SW480 (cell line): ENCODE results near the gene EPS8L1.

Experiments
- DNase-seq: peaks from one replicate; pipeline ENCODE4 v3.0.0-alpha.2; 2016; ENCODE audit warnings: low spot score

EPS8L1 gene

GRCh38 chr19:55080121-55080967 lies 4.7 kb downstream of the EPS8L1 start:
- DNase-seq, result peak; percentile 88

GRCh38 chr19:55080968-55081769 lies 5.5 kb downstream of the EPS8L1 start:
- DNase-seq, result peak; percentile 88

- no peak for DNase-seq
Observed at GRCh38 chr19:55081770-55082019, 6.0 kb downstream of the EPS8L1 start.

- DNase-seq, result no peak
Observed at GRCh38 chr19:55082020-55082851, 6.6 kb downstream of the EPS8L1 start.

GRCh38 chr19:55083004-55083850 lies 7.6 kb downstream of the EPS8L1 start:
- no peak for DNase-seq

GRCh38 chr19:55084416-55084815 lies 8.7 kb downstream of the EPS8L1 start:
- no peak for DNase-seq

GRCh38 chr19:55085923-55086715 lies 10.4 kb downstream of the EPS8L1 start:
- no peak for DNase-seq

GRCh38 chr19:55086730-55087541 lies 11.3 kb downstream of the EPS8L1 start:
- peak; percentile 95 for DNase-seq

- no peak for DNase-seq
Observed at GRCh38 chr19:55087542-55087901, 11.9 kb downstream of the EPS8L1 start.

GRCh38 chr19:55088021-55088451 lies 12.4 kb downstream of the EPS8L1 start:
- DNase-seq, result no peak

- peak; percentile 52 for DNase-seq
Observed at GRCh38 chr19:55088543-55089341, 13.1 kb downstream of the EPS8L1 start.

GRCh38 chr19:55089342-55089944 lies 13.8 kb downstream of the EPS8L1 start:
- DNase-seq, result no peak

- no peak for DNase-seq
Observed at GRCh38 chr19:55090564-55090963, 14.9 kb downstream of the EPS8L1 start.

GRCh38 chr19:55091126-55091910 lies 15.6 kb downstream of the EPS8L1 start:
- DNase-seq, result no peak

- DNase-seq, result no peak
Observed at GRCh38 chr19:55091955-55092354, 16.3 kb downstream of the EPS8L1 start.

- no peak for DNase-seq
Observed at GRCh38 chr19:55092423-55093318, 17.0 kb downstream of the EPS8L1 start.
